HepG2 (cell line): ENCODE results near the gene ADSL. TPM values are rescaled to one million over a fixed set of nuclear protein-coding genes. Genes with fewer than 3 reads are reported as not detected.
A peak's percentile ranks its signal among the peaks of the same experiment; 100 is the strongest.

Experiments used
- ATF2 ChIP-seq: sonication (generic); formaldehyde crosslinking; IDR thresholded peaks from 2 replicates; pipeline ENCODE4 v1.4.0; 2020; ENCODE audit warnings: missing genetic modification reagents
- ATF3 ChIP-seq: sonication (generic); formaldehyde crosslinking; IDR thresholded peaks from 2 replicates; pipeline ENCODE4 v1.4.0; 2020; ENCODE audit warnings: missing genetic modification reagents
- DMAP1 ChIP-seq: IDR thresholded peaks from 2 replicates; pipeline ENCODE4 v1.6.1; 2016
- ELF4 ChIP-seq: sonication (generic); formaldehyde crosslinking; IDR thresholded peaks from 2 replicates; pipeline ENCODE4 v1.5.0; 2020; ENCODE audit warnings: missing genetic modification reagents, mild to moderate bottlenecking, moderate library complexity, borderline replicate concordance
- ETS1 ChIP-seq: sonication (generic); formaldehyde crosslinking; IDR thresholded peaks from 2 replicates; pipeline ENCODE4 v1.4.0; 2020; ENCODE audit warnings: missing genetic modification reagents
- GMEB1 ChIP-seq: sonication (generic); formaldehyde crosslinking; IDR thresholded peaks from 2 replicates; pipeline ENCODE4 v1.5.1; 2020; ENCODE audit warnings: missing genetic modification reagents, mild to moderate bottlenecking, borderline replicate concordance
- ISX ChIP-seq: sonication (generic); formaldehyde crosslinking; conservative IDR thresholded peaks from 2 replicates; pipeline ENCODE4 v1.5.0; 2020; ENCODE audit warnings: missing genetic modification reagents
- KMT2B ChIP-seq: IDR thresholded peaks from 2 replicates; pipeline ENCODE4 v1.6.1; 2016; ENCODE audit warnings: missing genetic modification reagents, missing compliant biosample characterization
- MAF1 ChIP-seq: sonication (generic); formaldehyde crosslinking; IDR thresholded peaks from 2 replicates; pipeline ENCODE4 v1.5.0; 2020; ENCODE audit warnings: missing genetic modification reagents, borderline replicate concordance
- MEIS1 ChIP-seq: sonication (generic); formaldehyde crosslinking; IDR thresholded peaks from 2 replicates; pipeline ENCODE4 v1.9.0; 2021; ENCODE audit warnings: mild to moderate bottlenecking, missing genetic modification reagents, moderate library complexity, borderline replicate concordance
- MXI1 ChIP-seq: IDR thresholded peaks from 3 replicates; pipeline ENCODE4 v1.6.1; 2012; ENCODE audit warnings: low read depth, low read length, inconsistent platforms, borderline replicate concordance
- NFKBIZ ChIP-seq: IDR thresholded peaks from 2 replicates; pipeline ENCODE4 v1.6.1; 2018; ENCODE audit warnings: missing genetic modification reagents, missing compliant biosample characterization
- PRMT3 ChIP-seq: sonication (generic); formaldehyde crosslinking; IDR thresholded peaks from 2 replicates; pipeline ENCODE4 v1.8.1; 2022; ENCODE audit warnings: low read depth, mild to moderate bottlenecking, moderate library complexity, missing genetic modification reagents, borderline replicate concordance
- RFX5 ChIP-seq: IDR thresholded peaks from 2 replicates; pipeline ENCODE4 v1.6.1; 2011; ENCODE audit warnings: low read depth, low read length, improper control_type of control experiment
- THAP8 ChIP-seq: sonication (generic); formaldehyde crosslinking; IDR thresholded peaks from 2 replicates; pipeline ENCODE4 v1.5.1; 2020; ENCODE audit warnings: missing genetic modification reagents, mild to moderate bottlenecking, borderline replicate concordance
- ZBTB3 ChIP-seq: sonication (generic); formaldehyde crosslinking; IDR thresholded peaks from 2 replicates; pipeline ENCODE4 v1.4.0; 2020; ENCODE audit warnings: low read depth, mild to moderate bottlenecking, moderate library complexity, missing genetic modification reagents, borderline replicate concordance
- ZFP91 ChIP-seq: sonication (generic); formaldehyde crosslinking; IDR thresholded peaks from 2 replicates; pipeline ENCODE4 v1.9.0; 2022; ENCODE audit warnings: missing genetic modification reagents, mild to moderate bottlenecking, borderline replicate concordance
- ZNF124 ChIP-seq: sonication (generic); formaldehyde crosslinking; IDR thresholded peaks from 2 replicates; pipeline ENCODE4 v1.4.0; 2020; ENCODE audit warnings: missing genetic modification reagents
- ZNF557 ChIP-seq: sonication (generic); formaldehyde crosslinking; IDR thresholded peaks from 2 replicates; pipeline ENCODE4 v1.4.0; 2020; ENCODE audit warnings: missing genetic modification reagents
- ZNF577 ChIP-seq: sonication (generic); formaldehyde crosslinking; IDR thresholded peaks from 2 replicates; pipeline ENCODE4 v1.4.0; 2020; ENCODE audit warnings: mild to moderate bottlenecking, low read depth, missing genetic modification reagents, borderline replicate concordance
- ZNF7 ChIP-seq: IDR thresholded peaks from 2 replicates; pipeline ENCODE4 v1.6.1; 2016; ENCODE audit warnings: missing biosample characterization, missing genetic modification reagents
- polyA plus RNA-seq, 8 experiments: library from polyadenylated mRNA; depleted of rRNA in 3 of 8; stranded (reverse) in 7 of 8; unstranded in 1 of 8; fragments of >200 nt; fragmentation: Illumina TruSeq in 4 of 8; extraction: Trizol in 4 of 8; gene quantifications; 2 replicates each; pipeline versions ENCODE4 v1.2.1 to v1.2.3, GENCODE V29; 2011 to 2016; ENCODE audit warnings: low read depth in 4 of 8, missing spikeins in 1 of 8, mixed read lengths in 1 of 8; ENCODE audit not compliant: insufficient read depth in 1 of 8
- total RNA-seq, 5 experiments: library from RNA; depleted of rRNA; stranded (reverse); fragments of >200 nt; fragmentation: Illumina TruSeq; extraction: Trizol; gene quantifications; 2 replicates each; pipeline ENCODE4 v1.2.3, GENCODE V29; 2016; ENCODE audit warnings: low read depth in 1 of 5

Gene ADSL
- total and polyA plus RNA-seq, 2 of the 13 experiments (the other 11 are each of a cell fraction or from before 2014, with no cell fraction given), result 123 to 174 TPM

- peak; percentile 85; the same call in 1 of the 2 replicates for TF ChIP-seq THAP8 (CRISPR knock-in tag)
- TF ChIP-seq KMT2B (CRISPR knock-in tag), result peak; percentile 94
- no peak for TF ChIP-seq ZNF7 (CRISPR knock-in tag)
- 0 out of 2 replicates have a peak, but pooled peaks have one; percentile 10 for TF ChIP-seq MEIS1 (CRISPR knock-in tag)
- no peak for TF ChIP-seq ZNF577 (CRISPR knock-in tag)
- 0 out of 2 replicates have a peak, but pooled peaks have one; percentile 69 for TF ChIP-seq ISX (CRISPR knock-in tag)
- no peak for TF ChIP-seq ZNF557 (CRISPR knock-in tag)
- TF ChIP-seq ZNF124 (CRISPR knock-in tag), result peak; percentile 93
- peak; percentile 92; the same call in 1 of the 2 replicates for TF ChIP-seq MAF1 (CRISPR knock-in tag)
- peak; percentile 99 for TF ChIP-seq DMAP1 (CRISPR knock-in tag)
- peak; percentile 71; the same call in 1 of the 2 replicates for TF ChIP-seq GMEB1 (CRISPR knock-in tag)
- peak; percentile 91 for TF ChIP-seq ZFP91
- peak; percentile 75; the same call in 2 of the 3 replicates for TF ChIP-seq MXI1
- TF ChIP-seq ELF4 (CRISPR knock-in tag), result peak; percentile 88
- peak; percentile 88 for TF ChIP-seq ATF2 (CRISPR knock-in tag)
- 0 out of 2 replicates have a peak, but pooled peaks have one; percentile 78 for TF ChIP-seq PRMT3
- TF ChIP-seq RFX5, result 0 out of 2 replicates have a peak, but pooled peaks have one; percentile 18
- TF ChIP-seq NFKBIZ (CRISPR knock-in tag), result 0 out of 2 replicates have a peak, but pooled peaks have one; percentile 68
- TF ChIP-seq ZBTB3 (CRISPR knock-in tag), result no peak; the same call in 1 of the 2 replicates
- peak; percentile 50; the same call in 1 of the 2 replicates for TF ChIP-seq ETS1 (CRISPR knock-in tag)
- TF ChIP-seq ATF3 (CRISPR knock-in tag), result 0 out of 2 replicates have a peak, but pooled peaks have one; percentile 3
Measured at GRCh38 chr22:40346185-40347118, at the start of gene ADSL (continued).
